HepG2 (cell line): Measurements from ENCODE around the gene WIPF3. TPM values are rescaled to one million over a fixed set of nuclear protein-coding genes. Genes with fewer than 3 reads are reported as not detected.

Experiments
- ATAC-seq: fragments of 200-7000 bp; cut with Tn5 transposase; 3 replicates; pipeline ENCODE4 v1.9.1; 2020; ENCODE audit warnings: mild to moderate bottlenecking, moderate library complexity
- BruUV-seq: library from RNA; stranded (reverse); fragments of 400-500 nt; replicated peaks from 2 replicates; lab custom pipeline; 2021; lab: Mats Ljungman, UMichigan
- CTCF ChIA-PET: fragments of 300-600 bp; formaldehyde crosslinking; extraction: SDS; loops from one replicate; lab custom pipeline; 2021; ENCODE audit warnings: low total read pairs, inconsistent platforms, low intra/inter-chr PET ratio; lab: Yijun Ruan, JAX
- POLR2A ChIA-PET: fragments of 350-600 bp; sonication (Branson Sonifier 250); formaldehyde crosslinking; loops from one replicate; lab custom pipeline; 2020; ENCODE audit warnings: antibody characterized with exemption, inconsistent platforms; lab: Yijun Ruan, JAX
- DNase-seq: peaks from one replicate; pipeline ENCODE4 v3.0.0-alpha.2; 2015; ENCODE audit warnings: low spot score
- FAIRE-seq: peaks from 3 replicates; lab custom pipeline; 2011; peaks lifted over from hg19 to GRCh38; lab: Jason Lieb, UNC
- H2AFZ ChIP-seq: one replicate; pipeline ENCODE4 v1.6.1; 2011; ENCODE audit warnings: low read length, inconsistent platforms
- H3K27ac ChIP-seq: fragments of 300-600 bp; 3 replicates; pipeline ENCODE4 v1.8.0; 2011; ENCODE audit warnings: mixed run types, mild to moderate bottlenecking, mixed read lengths, low read length, inconsistent platforms; ENCODE audit not compliant: insufficient read depth; ENCODE audit errors: extremely low read length
- H3K27me3 ChIP-seq, 2 experiments: fragments of 200-600 bp in 1 of 2; 2 replicates in 1 of 2; 3 replicates in 1 of 2; pipeline versions ENCODE4 v1.6.0 to v1.8.0; 2011; ENCODE audit warnings: low read length in 2 of 2, mild to moderate bottlenecking in 2 of 2, moderate library complexity in 2 of 2, inconsistent platforms in 1 of 2; ENCODE audit not compliant: insufficient read depth in 2 of 2, control insufficient read depth in 1 of 2
- H3K36me3 ChIP-seq, 2 experiments: fragments of 200-600 bp in 1 of 2; replicated peaks in 1 of 2; 2 replicates in 1 of 2; 3 replicates in 1 of 2; pipeline versions ENCODE4 v1.5.1 to v1.8.0; 2011; ENCODE audit warnings: low read length in 2 of 2, inconsistent platforms in 1 of 2; ENCODE audit not compliant: insufficient read depth in 2 of 2, control insufficient read depth in 1 of 2
- H3K4me1 ChIP-seq: 2 replicates; pipeline ENCODE4 v1.5.1; 2012; ENCODE audit warnings: low read length, inconsistent platforms; ENCODE audit not compliant: insufficient read depth
- H3K4me2 ChIP-seq: 2 replicates; pipeline ENCODE4 v1.6.0; 2011; ENCODE audit warnings: low read depth, low read length, inconsistent platforms
- H3K4me3 ChIP-seq, 3 experiments: fragments of 200-600 bp in 1 of 3; sonication (generic), shearing (Covaris generic) in 1 of 3; replicated peaks in 1 of 3; 2 replicates each; pipeline ENCODE4 v1.5.1; 2011 to 2016; ENCODE audit warnings: low read length in 3 of 3, inconsistent platforms in 2 of 3, low read depth in 2 of 3, mild to moderate bottlenecking in 2 of 3, control low read depth in 1 of 3, mixed read lengths in 1 of 3; ENCODE audit not compliant: insufficient read depth in 1 of 3
- H3K79me2 ChIP-seq: one replicate; pipeline ENCODE4 v1.6.1; 2011; ENCODE audit warnings: low read length, inconsistent platforms; ENCODE audit not compliant: insufficient read depth
- H3K9ac ChIP-seq: 2 replicates; pipeline ENCODE4 v1.6.0; 2011; ENCODE audit warnings: mild to moderate bottlenecking, low read depth, low read length, inconsistent platforms; ENCODE audit not compliant: insufficient read depth
- H3K9me3 ChIP-seq: 2 replicates; pipeline ENCODE4 v1.5.1; 2012; ENCODE audit warnings: mild to moderate bottlenecking, low read length
- H4K20me1 ChIP-seq: 2 replicates; pipeline ENCODE4 v1.6.0; 2011; ENCODE audit warnings: inconsistent platforms, mild to moderate bottlenecking, low read length, moderate library complexity; ENCODE audit not compliant: insufficient read depth
- MEIS2 ChIP-seq: sonication (generic); formaldehyde crosslinking; IDR thresholded peaks from 2 replicates; pipeline ENCODE4 v1.9.0; 2021; ENCODE audit warnings: mild to moderate bottlenecking, missing genetic modification reagents
- ZNF143 ChIP-seq: sonication (generic); formaldehyde crosslinking; IDR thresholded peaks from 2 replicates; pipeline ENCODE4 v1.4.0; 2020; ENCODE audit warnings: missing genetic modification reagents
- ZNF326 ChIP-seq: sonication (generic); formaldehyde crosslinking; IDR thresholded peaks from 2 replicates; pipeline ENCODE4 v1.4.0; 2020; ENCODE audit warnings: missing genetic modification reagents, borderline replicate concordance
- ZNF614 ChIP-seq: IDR thresholded peaks from 2 replicates; pipeline ENCODE4 v1.6.1; 2018; ENCODE audit warnings: missing biosample characterization, missing genetic modification reagents, inconsistent platforms, borderline replicate concordance
- ZNF703 ChIP-seq: sonication (generic); formaldehyde crosslinking; IDR thresholded peaks from 2 replicates; pipeline ENCODE4 v1.5.1; 2020; ENCODE audit warnings: missing genetic modification reagents, mild to moderate bottlenecking, moderate library complexity, borderline replicate concordance
- WGBS: methylation state at CpG from one replicate; pipeline ENCODE4 v1.1.6; 2017; ENCODE audit warnings: low lambda C conversion rate; 5-methylcytosine and 5-hydroxymethylcytosine counted together
- in situ Hi-C: cut with HindIII; loops from 2 replicates; pipeline ENCODE4 v1.10.0; 2017; ENCODE audit warnings: low pct_unique_long_range_greater_than_20kb; ENCODE audit not compliant: extremely low pct_ligation_motif_present
- intact Hi-C: fragments of 100-400 bp; cut with micrococcal nuclease; formaldehyde crosslinking; loops from one replicate; pipeline ENCODE4 v1.10.0; 2022; ENCODE audit not compliant: unreplicated experiment
- polyA plus RNA-seq, 8 experiments: library from polyadenylated mRNA; depleted of rRNA in 3 of 8; stranded (reverse) in 7 of 8; unstranded in 1 of 8; fragments of >200 nt; fragmentation: Illumina TruSeq in 4 of 8; extraction: Trizol in 4 of 8; gene quantifications; 2 replicates each; pipeline versions ENCODE4 v1.2.1 to v1.2.3, GENCODE V29; 2011 to 2016; ENCODE audit warnings: low read depth in 4 of 8, missing spikeins in 1 of 8, mixed read lengths in 1 of 8; ENCODE audit not compliant: insufficient read depth in 1 of 8
- total RNA-seq, 5 experiments: library from RNA; depleted of rRNA; stranded (reverse); fragments of >200 nt; fragmentation: Illumina TruSeq; extraction: Trizol; gene quantifications; 2 replicates each; pipeline ENCODE4 v1.2.3, GENCODE V29; 2016; ENCODE audit warnings: low read depth in 1 of 5
- TF ChIP-seq, protein P1 (sequence below): sonication (generic); formaldehyde crosslinking; IDR thresholded peaks from 2 replicates; pipeline ENCODE4 v1.4.0; 2020; ENCODE audit warnings: missing genetic modification reagents, borderline replicate concordance
- TF ChIP-seq, protein P2 (sequence below): sonication (generic); formaldehyde crosslinking; IDR thresholded peaks from 2 replicates; pipeline ENCODE4 v1.5.0; 2020; ENCODE audit warnings: mild to moderate bottlenecking, missing genetic modification reagents, borderline replicate concordance

The WIPF3 gene
- total and polyA plus RNA-seq, 2 of the 13 experiments (the other 11 are each of a cell fraction or from before 2014, with no cell fraction given) = 0.03 TPM; not detected in 1

- H3K36me3 ChIP-seq = no peaks in the 10 kb centered on the region
Measured at GRCh38 chr7:29900745-29901144, 94.4 kb downstream of the WIPF3 start.

More at GRCh38 chr7:29900745-29901144, 94.4 kb downstream of the WIPF3 start:
- Histone ChIP-seq H3K9ac (no peak overlapping the region), H4K20me1 (no peaks in the 10 kb centered on the region), H3K9me3 (0 out of 2 replicates have a peak, but pooled peaks cover 4% of the 10 kb centered on the region), H3K27me3 (0 out of 5 replicates have a peak, but pooled peaks cover 0 to 4% of the 10 kb centered on the region in 2 experiments), H3K4me3 (no peak overlapping the region), H3K27ac (no peak overlapping the region), H3K79me2 (no peaks in the 10 kb centered on the region), H2AFZ (no peak overlapping the region)
- DNase-seq = no peak
- intact Hi-C loops = no loop called here
- CTCF ChIA-PET = no interaction called here
- BruUV-seq = no TSS peak
- WGBS = 0% methylated on average over 1 of the region's 1 CpG
- TF ChIP-seq ZNF143 (CRISPR knock-in tag) (no peak), ZNF703 (CRISPR knock-in tag) (no peak), MEIS2 (CRISPR knock-in tag) (no peak), ZNF614 (CRISPR knock-in tag) (no peak), ZNF326 (CRISPR knock-in tag) (no peak)
- TF ChIP-seq, protein P1, sequence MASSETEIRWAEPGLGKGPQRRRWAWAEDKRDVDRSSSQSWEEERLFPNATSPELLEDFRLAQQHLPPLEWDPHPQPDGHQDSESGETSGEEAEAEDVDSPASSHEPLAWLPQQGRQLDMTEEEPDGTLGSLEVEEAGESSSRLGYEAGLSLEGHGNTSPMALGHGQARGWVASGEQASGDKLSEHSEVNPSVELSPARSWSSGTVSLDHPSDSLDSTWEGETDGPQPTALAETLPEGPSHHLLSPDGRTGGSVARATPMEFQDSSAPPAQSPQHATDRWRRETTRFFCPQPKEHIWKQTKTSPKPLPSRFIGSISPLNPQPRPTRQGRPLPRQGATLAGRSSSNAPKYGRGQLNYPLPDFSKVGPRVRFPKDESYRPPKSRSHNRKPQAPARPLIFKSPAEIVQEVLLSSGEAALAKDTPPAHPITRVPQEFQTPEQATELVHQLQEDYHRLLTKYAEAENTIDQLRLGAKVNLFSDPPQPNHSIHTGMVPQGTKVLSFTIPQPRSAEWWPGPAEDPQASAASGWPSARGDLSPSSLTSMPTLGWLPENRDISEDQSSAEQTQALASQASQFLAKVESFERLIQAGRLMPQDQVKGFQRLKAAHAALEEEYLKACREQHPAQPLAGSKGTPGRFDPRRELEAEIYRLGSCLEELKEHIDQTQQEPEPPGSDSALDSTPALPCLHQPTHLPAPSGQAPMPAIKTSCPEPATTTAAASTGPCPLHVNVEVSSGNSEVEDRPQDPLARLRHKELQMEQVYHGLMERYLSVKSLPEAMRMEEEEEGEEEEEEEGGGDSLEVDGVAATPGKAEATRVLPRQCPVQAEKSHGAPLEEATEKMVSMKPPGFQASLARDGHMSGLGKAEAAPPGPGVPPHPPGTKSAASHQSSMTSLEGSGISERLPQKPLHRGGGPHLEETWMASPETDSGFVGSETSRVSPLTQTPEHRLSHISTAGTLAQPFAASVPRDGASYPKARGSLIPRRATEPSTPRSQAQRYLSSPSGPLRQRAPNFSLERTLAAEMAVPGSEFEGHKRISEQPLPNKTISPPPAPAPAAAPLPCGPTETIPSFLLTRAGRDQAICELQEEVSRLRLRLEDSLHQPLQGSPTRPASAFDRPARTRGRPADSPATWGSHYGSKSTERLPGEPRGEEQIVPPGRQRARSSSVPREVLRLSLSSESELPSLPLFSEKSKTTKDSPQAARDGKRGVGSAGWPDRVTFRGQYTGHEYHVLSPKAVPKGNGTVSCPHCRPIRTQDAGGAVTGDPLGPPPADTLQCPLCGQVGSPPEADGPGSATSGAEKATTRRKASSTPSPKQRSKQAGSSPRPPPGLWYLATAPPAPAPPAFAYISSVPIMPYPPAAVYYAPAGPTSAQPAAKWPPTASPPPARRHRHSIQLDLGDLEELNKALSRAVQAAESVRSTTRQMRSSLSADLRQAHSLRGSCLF (CRISPR knock-in tag) = no peak
- TF ChIP-seq, protein P2, sequence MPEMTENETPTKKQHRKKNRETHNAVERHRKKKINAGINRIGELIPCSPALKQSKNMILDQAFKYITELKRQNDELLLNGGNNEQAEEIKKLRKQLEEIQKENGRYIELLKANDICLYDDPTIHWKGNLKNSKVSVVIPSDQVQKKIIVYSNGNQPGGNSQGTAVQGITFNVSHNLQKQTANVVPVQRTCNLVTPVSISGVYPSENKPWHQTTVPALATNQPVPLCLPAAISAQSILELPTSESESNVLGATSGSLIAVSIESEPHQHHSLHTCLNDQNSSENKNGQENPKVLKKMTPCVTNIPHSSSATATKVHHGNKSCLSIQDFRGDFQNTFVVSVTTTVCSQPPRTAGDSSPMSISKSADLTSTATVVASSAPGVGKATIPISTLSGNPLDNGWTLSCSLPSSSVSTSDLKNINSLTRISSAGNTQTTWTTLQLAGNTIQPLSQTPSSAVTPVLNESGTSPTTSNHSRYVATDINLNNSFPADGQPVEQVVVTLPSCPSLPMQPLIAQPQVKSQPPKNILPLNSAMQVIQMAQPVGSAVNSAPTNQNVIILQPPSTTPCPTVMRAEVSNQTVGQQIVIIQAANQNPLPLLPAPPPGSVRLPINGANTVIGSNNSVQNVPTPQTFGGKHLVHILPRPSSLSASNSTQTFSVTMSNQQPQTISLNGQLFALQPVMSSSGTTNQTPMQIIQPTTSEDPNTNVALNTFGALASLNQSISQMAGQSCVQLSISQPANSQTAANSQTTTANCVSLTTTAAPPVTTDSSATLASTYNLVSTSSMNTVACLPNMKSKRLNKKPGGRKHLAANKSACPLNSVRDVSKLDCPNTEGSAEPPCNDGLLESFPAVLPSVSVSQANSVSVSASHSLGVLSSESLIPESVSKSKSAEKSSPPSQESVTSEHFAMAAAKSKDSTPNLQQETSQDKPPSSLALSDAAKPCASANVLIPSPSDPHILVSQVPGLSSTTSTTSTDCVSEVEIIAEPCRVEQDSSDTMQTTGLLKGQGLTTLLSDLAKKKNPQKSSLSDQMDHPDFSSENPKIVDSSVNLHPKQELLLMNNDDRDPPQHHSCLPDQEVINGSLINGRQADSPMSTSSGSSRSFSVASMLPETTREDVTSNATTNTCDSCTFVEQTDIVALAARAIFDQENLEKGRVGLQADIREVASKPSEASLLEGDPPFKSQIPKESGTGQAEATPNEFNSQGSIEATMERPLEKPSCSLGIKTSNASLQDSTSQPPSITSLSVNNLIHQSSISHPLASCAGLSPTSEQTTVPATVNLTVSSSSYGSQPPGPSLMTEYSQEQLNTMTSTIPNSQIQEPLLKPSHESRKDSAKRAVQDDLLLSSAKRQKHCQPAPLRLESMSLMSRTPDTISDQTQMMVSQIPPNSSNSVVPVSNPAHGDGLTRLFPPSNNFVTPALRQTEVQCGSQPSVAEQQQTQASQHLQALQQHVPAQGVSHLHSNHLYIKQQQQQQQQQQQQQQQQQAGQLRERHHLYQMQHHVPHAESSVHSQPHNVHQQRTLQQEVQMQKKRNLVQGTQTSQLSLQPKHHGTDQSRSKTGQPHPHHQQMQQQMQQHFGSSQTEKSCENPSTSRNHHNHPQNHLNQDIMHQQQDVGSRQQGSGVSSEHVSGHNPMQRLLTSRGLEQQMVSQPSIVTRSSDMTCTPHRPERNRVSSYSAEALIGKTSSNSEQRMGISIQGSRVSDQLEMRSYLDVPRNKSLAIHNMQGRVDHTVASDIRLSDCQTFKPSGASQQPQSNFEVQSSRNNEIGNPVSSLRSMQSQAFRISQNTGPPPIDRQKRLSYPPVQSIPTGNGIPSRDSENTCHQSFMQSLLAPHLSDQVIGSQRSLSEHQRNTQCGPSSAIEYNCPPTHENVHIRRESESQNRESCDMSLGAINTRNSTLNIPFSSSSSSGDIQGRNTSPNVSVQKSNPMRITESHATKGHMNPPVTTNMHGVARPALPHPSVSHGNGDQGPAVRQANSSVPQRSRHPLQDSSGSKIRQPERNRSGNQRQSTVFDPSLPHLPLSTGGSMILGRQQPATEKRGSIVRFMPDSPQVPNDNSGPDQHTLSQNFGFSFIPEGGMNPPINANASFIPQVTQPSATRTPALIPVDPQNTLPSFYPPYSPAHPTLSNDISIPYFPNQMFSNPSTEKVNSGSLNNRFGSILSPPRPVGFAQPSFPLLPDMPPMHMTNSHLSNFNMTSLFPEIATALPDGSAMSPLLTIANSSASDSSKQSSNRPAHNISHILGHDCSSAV (CRISPR knock-in tag) = no peak
- TF ChIP-seq, all 625 proteins: peak for 0
- POLR2A ChIA-PET = no interaction called here
- FAIRE-seq (no peak), ATAC-seq (peak; percentile 63)
- Histone ChIP-seq H3K4me1 (no peaks in the 10 kb centered on the region), H3K4me2 (no peak overlapping the region)
- in situ Hi-C loops = no loop called here
